IMR-90 (cell line): Measurements from ENCODE around the gene SLC15A1. TPM values are rescaled to one million over a fixed set of nuclear protein-coding genes. Genes with fewer than 3 reads are reported as not detected.

ENCODE experiments used
- ATAC-seq: fragments of 200-7000 bp; cut with Tn5 transposase; 2 replicates; pipeline ENCODE4 v1.9.1; 2020; ENCODE audit warnings: low read depth, mild to moderate bottlenecking, moderate library complexity
- BruUV-seq: library from RNA; stranded (reverse); fragments of 400-500 nt; replicated peaks from 2 replicates; lab custom pipeline; 2021; lab: Mats Ljungman, UMichigan
- CTCF ChIA-PET: fragments of 300-600 bp; formaldehyde crosslinking; extraction: SDS; loops from one replicate; lab custom pipeline; 2021; ENCODE audit warnings: antibody characterized with exemption; lab: Yijun Ruan, JAX
- POLR2A ChIA-PET: fragments of 300-600 bp; sonication (Branson Sonifier 250); formaldehyde crosslinking; loops from one replicate; lab custom pipeline; 2022; ENCODE audit warnings: antibody characterized with exemption; ENCODE audit not compliant: unreplicated experiment; lab: Charles Lee
- DNase-seq: peaks from one replicate; pipeline ENCODE4 v3.0.0; 2013
- H2AFZ ChIP-seq: replicated peaks from 2 replicates; pipeline ENCODE3; 2013; ENCODE audit warnings: low read length, mild to moderate bottlenecking; ENCODE audit not compliant: poor library complexity
- H2AK5ac ChIP-seq: 2 replicates; pipeline ENCODE4 v1.6.1; 2013; ENCODE audit warnings: low read depth, low read length, inconsistent platforms
- H2AK9ac ChIP-seq: replicated peaks from 2 replicates; pipeline ENCODE3; 2013; ENCODE audit warnings: mild to moderate bottlenecking, low read depth, low read length, moderate library complexity; ENCODE audit not compliant: poor library complexity
- H2BK120ac ChIP-seq: 2 replicates; pipeline ENCODE4 v1.6.1; 2013; ENCODE audit warnings: low read depth, low read length, inconsistent platforms
- H2BK15ac ChIP-seq: 3 replicates; pipeline ENCODE4 v1.6.1; 2013; ENCODE audit warnings: low read depth, low read length, inconsistent platforms
- H2BK20ac ChIP-seq: 2 replicates; pipeline ENCODE4 v1.6.1; 2013; ENCODE audit warnings: low read depth, mild to moderate bottlenecking, inconsistent platforms, low read length, moderate library complexity
- H2BK5ac ChIP-seq: 2 replicates; pipeline ENCODE4 v1.6.1; 2013; ENCODE audit warnings: mild to moderate bottlenecking, low read depth, low read length, inconsistent platforms; ENCODE audit not compliant: poor library complexity, severe bottlenecking
- H3K14ac ChIP-seq: replicated peaks from 2 replicates; pipeline ENCODE4 v1.6.1; 2013; ENCODE audit warnings: low read depth, low read length, inconsistent platforms
- H3K18ac ChIP-seq: 2 replicates; pipeline ENCODE4 v1.6.1; 2013; ENCODE audit warnings: low read depth, low read length, control low read depth
- H3K23ac ChIP-seq: 2 replicates; pipeline ENCODE4 v1.6.1; 2013; ENCODE audit warnings: low read depth, low read length, inconsistent platforms
- H3K27ac ChIP-seq: 2 replicates; pipeline ENCODE4 v1.5.1; 2013; ENCODE audit warnings: mild to moderate bottlenecking, control low read depth, low read length; ENCODE audit not compliant: insufficient read depth
- H3K27me3 ChIP-seq: 2 replicates; pipeline ENCODE4 v1.6.1; 2013; ENCODE audit warnings: low read length; ENCODE audit not compliant: control insufficient read depth, insufficient read depth
- H3K36me3 ChIP-seq: 2 replicates; pipeline ENCODE4 v1.6.1; 2013; ENCODE audit warnings: low read length, mixed read lengths; ENCODE audit not compliant: control insufficient read depth, insufficient read depth
- H3K4ac ChIP-seq: 2 replicates; pipeline ENCODE4 v1.6.1; 2013; ENCODE audit warnings: low read depth, low read length, inconsistent platforms
- H3K4me1 ChIP-seq: 2 replicates; pipeline ENCODE4 v1.6.1; 2013; ENCODE audit warnings: low read length, mixed read lengths; ENCODE audit not compliant: control insufficient read depth, insufficient read depth
- H3K4me2 ChIP-seq: 2 replicates; pipeline ENCODE4 v1.6.1; 2013; ENCODE audit warnings: low read depth, mild to moderate bottlenecking, control low read depth, low read length, moderate library complexity
- H3K4me3 ChIP-seq: 2 replicates; pipeline ENCODE4 v1.5.1; 2013; ENCODE audit warnings: low read depth, mild to moderate bottlenecking, control low read depth, low read length, moderate library complexity; ENCODE audit not compliant: insufficient read depth
- H3K56ac ChIP-seq: 2 replicates; pipeline ENCODE4 v1.6.1; 2013; ENCODE audit warnings: low read length, inconsistent platforms; ENCODE audit not compliant: insufficient read depth; ENCODE audit errors: extremely low read depth
- H3K79me1 ChIP-seq, 2 experiments: 2 replicates each; pipeline ENCODE4 v1.6.1; 2013; ENCODE audit warnings: low read length in 2 of 2, inconsistent platforms in 1 of 2, low read depth in 1 of 2
- H3K9ac ChIP-seq: 2 replicates; pipeline ENCODE4 v1.6.1; 2013; ENCODE audit warnings: low read depth, low read length, control low read depth
- H3K9me1 ChIP-seq: 2 replicates; pipeline ENCODE4 v1.6.1; 2013; ENCODE audit warnings: low read length, inconsistent platforms; ENCODE audit not compliant: insufficient read depth
- H3K9me3 ChIP-seq: 2 replicates; pipeline ENCODE4 v1.6.1; 2013; ENCODE audit warnings: low read length; ENCODE audit not compliant: control insufficient read depth, insufficient read depth
- H4K20me1 ChIP-seq: 2 replicates; pipeline ENCODE4 v1.6.1; 2013; ENCODE audit warnings: low read length, inconsistent platforms; ENCODE audit not compliant: insufficient read depth
- H4K5ac ChIP-seq: 2 replicates; pipeline ENCODE4 v1.6.1; 2013; ENCODE audit warnings: mild to moderate bottlenecking, low read depth, low read length, control low read depth
- H4K8ac ChIP-seq, 2 experiments: 2 replicates each; pipeline ENCODE4 v1.6.1; 2013; ENCODE audit warnings: low read depth in 2 of 2, low read length in 2 of 2, control low read depth in 1 of 2, inconsistent platforms in 1 of 2
- H4K91ac ChIP-seq: 2 replicates; pipeline ENCODE4 v1.6.1; 2013; ENCODE audit warnings: low read depth, low read length, inconsistent platforms; ENCODE audit not compliant: insufficient read depth
- BHLHE40 ChIP-seq: fragments of 150-350 bp; IDR thresholded peaks from 2 replicates; pipeline ENCODE4 v1.6.1; 2016; ENCODE audit warnings: mild to moderate bottlenecking, low read depth, low read length
- CHD1 ChIP-seq: IDR thresholded peaks from 2 replicates; pipeline ENCODE4 v1.6.1; 2012; ENCODE audit warnings: low read depth, low read length, improper control_type of control experiment
- FOS ChIP-seq: fragments of 150-350 bp; IDR thresholded peaks from 2 replicates; pipeline ENCODE4 v1.6.1; 2016; ENCODE audit warnings: low read depth, low read length
- MAFK ChIP-seq: IDR thresholded peaks from 2 replicates; pipeline ENCODE4 v1.6.1; 2012; ENCODE audit warnings: low read depth, low read length, improper control_type of control experiment
- MAZ ChIP-seq: IDR thresholded peaks from 2 replicates; pipeline ENCODE4 v1.6.1; 2012; ENCODE audit warnings: low read depth, mild to moderate bottlenecking, low read length, improper control_type of control experiment, moderate library complexity, borderline replicate concordance
- MXI1 ChIP-seq: IDR thresholded peaks from 2 replicates; pipeline ENCODE4 v1.6.1; 2012; ENCODE audit warnings: low read depth, mild to moderate bottlenecking, low read length, moderate library complexity, borderline replicate concordance
- NFE2L2 ChIP-seq: fragments of 150-350 bp; IDR thresholded peaks from 2 replicates; pipeline ENCODE4 v1.6.1; 2016; ENCODE audit warnings: low read depth, mild to moderate bottlenecking, low read length
- RCOR1 ChIP-seq: IDR thresholded peaks from 2 replicates; pipeline ENCODE4 v1.6.1; 2012; ENCODE audit warnings: mild to moderate bottlenecking, low read length, improper control_type of control experiment; ENCODE audit not compliant: insufficient replicate concordance
- RFX5 ChIP-seq: IDR thresholded peaks from 2 replicates; pipeline ENCODE4 v1.8.0; 2012; ENCODE audit warnings: low read depth, mild to moderate bottlenecking, low read length, moderate library complexity
- SMC3 ChIP-seq: fragments of 150-350 bp; IDR thresholded peaks from 2 replicates; pipeline ENCODE4 v1.6.1; 2016; ENCODE audit warnings: low read depth, mild to moderate bottlenecking, antibody characterized with exemption, low read length, moderate library complexity
- WGBS, 2 experiments: methylation state at CpG; one replicate each; pipeline versions ENCODE4 v1.1.5 to v1.1.7; 2013; ENCODE audit warnings: missing lambda C conversion rate in 2 of 2; ENCODE audit not compliant: insufficient read length in 1 of 2; ENCODE audit errors: extremely low coverage in 2 of 2; 5-methylcytosine and 5-hydroxymethylcytosine counted together
- dilution Hi-C: fragments of 300-500 bp; cut with HindIII; formaldehyde crosslinking; loops from one replicate; pipeline ENCODE4 v1.14.3; 2018; ENCODE audit warnings: low sequenced_read_pairs; ENCODE audit not compliant: unreplicated experiment
- in situ Hi-C: fragments of 300-500 bp; cut with MboI; formaldehyde crosslinking; loops from 3 replicates; pipeline ENCODE4 v1.14.3; 2019; ENCODE audit warnings: low sequenced_read_pairs, inconsistent platforms, mixed read lengths
- intact Hi-C: fragments of 100-400 bp; cut with micrococcal nuclease; formaldehyde crosslinking; loops from 2 replicates; pipeline ENCODE4 v1.10.0; 2022
- polyA plus RNA-seq, 3 experiments: library from polyadenylated mRNA; depleted of rRNA; stranded (reverse); fragments of >200 nt; gene quantifications; 2 replicates each; pipeline ENCODE4 v1.2.3, GENCODE V29; 2012; ENCODE audit warnings: low replicate concordance in 1 of 3
- total RNA-seq: library from RNA; depleted of rRNA; stranded (reverse); fragments of >200 nt; gene quantifications from 2 replicates; pipeline ENCODE4 v1.2.3, GENCODE V29; 2012
- TF ChIP-seq, protein P1 (sequence below): fragments of 150-350 bp; IDR thresholded peaks from 2 replicates; pipeline ENCODE4 v1.6.1; 2016; ENCODE audit warnings: low read depth, mild to moderate bottlenecking, low read length, moderate library complexity, borderline replicate concordance
- TF ChIP-seq, protein P2 (sequence below): conservative IDR thresholded peaks from 2 replicates; pipeline ENCODE4 v1.5.1; 2012; ENCODE audit warnings: mild to moderate bottlenecking, low read depth, low read length, improper control_type of control experiment
- TF ChIP-seq, protein P3 (sequence below): fragments of 150-350 bp; IDR thresholded peaks from 2 replicates; pipeline ENCODE4 v1.6.1; 2017; ENCODE audit warnings: mild to moderate bottlenecking, antibody characterized with exemption, low read length, low read depth

The SLC15A1 gene
- total and polyA plus RNA-seq, 2 of the 4 experiments (the other 2 are of a cell fraction): not detected

DNA sequence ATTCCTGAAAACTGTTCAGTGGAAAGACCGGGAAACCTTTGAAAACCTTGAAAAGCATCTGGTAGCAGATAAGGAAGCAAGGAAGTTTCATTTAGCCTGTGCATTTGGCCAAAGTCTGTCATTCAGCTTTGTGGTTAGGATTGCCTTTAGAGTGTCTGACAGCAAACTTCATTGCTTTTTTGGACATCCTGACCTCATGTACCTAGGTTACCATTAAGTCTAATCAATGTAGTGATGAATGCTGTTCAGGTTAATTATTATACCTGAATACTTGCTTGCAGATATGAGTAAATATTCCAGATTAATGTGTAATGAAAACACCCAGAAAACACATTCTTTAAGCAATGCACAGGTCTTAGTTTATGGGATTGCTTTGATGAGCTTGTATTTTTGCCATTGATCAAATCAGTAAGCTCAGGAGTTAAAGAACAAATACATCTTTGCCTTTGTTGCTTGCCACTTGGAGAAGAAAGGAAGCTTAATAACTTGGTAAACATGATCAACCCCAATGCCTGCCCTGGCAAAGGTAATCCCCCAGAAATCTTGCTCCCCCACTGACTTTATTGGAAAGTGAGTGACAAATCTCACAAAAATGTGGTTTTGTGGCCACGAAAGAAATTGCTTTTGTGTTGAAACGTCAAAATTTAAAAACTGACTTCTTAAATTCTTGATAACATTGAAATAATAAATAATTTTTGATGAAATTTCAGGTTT is 87.4 kb downstream of the SLC15A1 start (continued):
- no peak for TF ChIP-seq CHD1

DNA sequence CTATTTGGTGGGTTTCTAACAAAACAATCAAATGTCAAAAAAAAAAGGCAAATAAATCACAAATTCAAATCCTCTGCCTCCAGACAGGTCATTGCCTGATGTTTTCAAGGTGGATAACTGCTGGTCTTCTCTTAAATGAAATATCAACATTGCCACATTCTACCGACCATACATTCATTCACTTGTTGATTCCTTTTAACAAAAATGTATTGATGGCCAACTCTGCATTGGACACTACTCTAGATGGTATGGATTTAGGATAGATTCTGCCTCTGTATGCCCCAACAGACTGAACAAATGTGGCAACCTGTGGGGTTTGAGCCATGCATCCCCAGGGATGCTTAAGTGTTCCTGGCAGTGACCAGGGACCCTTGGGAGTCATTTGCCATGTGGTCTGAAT is 88.0 kb downstream of the SLC15A1 start:
- H2AK9ac ChIP-seq: no peak overlapping the region
- no peak overlapping the region for H2AK5ac ChIP-seq
- H3K4me2 ChIP-seq: no peak overlapping the region
- in situ Hi-C loops (loop anchor here (25.0 kb wide), 2 partner anchors 527 to 802 kb away; partner anchors contain the start of gene FARP1), intact Hi-C loops (no loop called here), dilution Hi-C loops (loop anchor here (25.0 kb wide), 1 partner anchor 202 kb away; no protein-coding TSS in a partner anchor)
- H3K27ac ChIP-seq: no peak overlapping the region
- H3K27me3 ChIP-seq: peaks cover 11% of the 10 kb centered on the region
- no peaks in the 10 kb centered on the region for H3K36me3 ChIP-seq
- H3K4ac ChIP-seq: no peak overlapping the region
- no peak overlapping the region for H4K5ac ChIP-seq
- no peak overlapping the region for H2BK15ac ChIP-seq
- no peak overlapping the region for H3K18ac ChIP-seq
- no peak overlapping the region for H4K91ac ChIP-seq
- WGBS, 2 experiments: no CpG with 5 or more reads among the region's 1 CpG
- no peak for ATAC-seq
- no peak overlapping the region for H3K14ac ChIP-seq
- no peak overlapping the region for H2BK120ac ChIP-seq
- ChIA-PET POLR2A (no interaction called here), CTCF (no interaction called here)
- H4K20me1 ChIP-seq: no peaks in the 10 kb centered on the region
- no peaks in the 10 kb centered on the region for H3K79me1 ChIP-seq
- no peak overlapping the region for H4K8ac ChIP-seq
- no peaks in the 10 kb centered on the region for H3K4me1 ChIP-seq
- H2BK5ac ChIP-seq: no peak overlapping the region
- DNase-seq: no peak
- H3K9me1 ChIP-seq: no peaks in the 10 kb centered on the region
- no TSS peak for BruUV-seq
- H2AFZ ChIP-seq: no peak overlapping the region
- no peaks in the 10 kb centered on the region for H3K9me3 ChIP-seq
- no peak overlapping the region for H3K23ac ChIP-seq
- H3K4me3 ChIP-seq: no peak overlapping the region
- H3K56ac ChIP-seq: no peak overlapping the region
- no peak overlapping the region for H2BK20ac ChIP-seq
- no peak overlapping the region for H3K9ac ChIP-seq
- TF ChIP-seq SMC3 (no peak), NFE2L2 (no peak), MXI1 (no peak), RCOR1 (no peak), MAZ (no peak), FOS (no peak), RFX5 (no peak), MAFK (no peak), BHLHE40 (no peak)
- TF ChIP-seq, protein P1, sequence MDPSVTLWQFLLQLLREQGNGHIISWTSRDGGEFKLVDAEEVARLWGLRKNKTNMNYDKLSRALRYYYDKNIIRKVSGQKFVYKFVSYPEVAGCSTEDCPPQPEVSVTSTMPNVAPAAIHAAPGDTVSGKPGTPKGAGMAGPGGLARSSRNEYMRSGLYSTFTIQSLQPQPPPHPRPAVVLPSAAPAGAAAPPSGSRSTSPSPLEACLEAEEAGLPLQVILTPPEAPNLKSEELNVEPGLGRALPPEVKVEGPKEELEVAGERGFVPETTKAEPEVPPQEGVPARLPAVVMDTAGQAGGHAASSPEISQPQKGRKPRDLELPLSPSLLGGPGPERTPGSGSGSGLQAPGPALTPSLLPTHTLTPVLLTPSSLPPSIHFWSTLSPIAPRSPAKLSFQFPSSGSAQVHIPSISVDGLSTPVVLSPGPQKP: no peak
- TF ChIP-seq, protein P2, sequence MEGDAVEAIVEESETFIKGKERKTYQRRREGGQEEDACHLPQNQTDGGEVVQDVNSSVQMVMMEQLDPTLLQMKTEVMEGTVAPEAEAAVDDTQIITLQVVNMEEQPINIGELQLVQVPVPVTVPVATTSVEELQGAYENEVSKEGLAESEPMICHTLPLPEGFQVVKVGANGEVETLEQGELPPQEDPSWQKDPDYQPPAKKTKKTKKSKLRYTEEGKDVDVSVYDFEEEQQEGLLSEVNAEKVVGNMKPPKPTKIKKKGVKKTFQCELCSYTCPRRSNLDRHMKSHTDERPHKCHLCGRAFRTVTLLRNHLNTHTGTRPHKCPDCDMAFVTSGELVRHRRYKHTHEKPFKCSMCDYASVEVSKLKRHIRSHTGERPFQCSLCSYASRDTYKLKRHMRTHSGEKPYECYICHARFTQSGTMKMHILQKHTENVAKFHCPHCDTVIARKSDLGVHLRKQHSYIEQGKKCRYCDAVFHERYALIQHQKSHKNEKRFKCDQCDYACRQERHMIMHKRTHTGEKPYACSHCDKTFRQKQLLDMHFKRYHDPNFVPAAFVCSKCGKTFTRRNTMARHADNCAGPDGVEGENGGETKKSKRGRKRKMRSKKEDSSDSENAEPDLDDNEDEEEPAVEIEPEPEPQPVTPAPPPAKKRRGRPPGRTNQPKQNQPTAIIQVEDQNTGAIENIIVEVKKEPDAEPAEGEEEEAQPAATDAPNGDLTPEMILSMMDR: no peak
- TF ChIP-seq, protein P3, sequence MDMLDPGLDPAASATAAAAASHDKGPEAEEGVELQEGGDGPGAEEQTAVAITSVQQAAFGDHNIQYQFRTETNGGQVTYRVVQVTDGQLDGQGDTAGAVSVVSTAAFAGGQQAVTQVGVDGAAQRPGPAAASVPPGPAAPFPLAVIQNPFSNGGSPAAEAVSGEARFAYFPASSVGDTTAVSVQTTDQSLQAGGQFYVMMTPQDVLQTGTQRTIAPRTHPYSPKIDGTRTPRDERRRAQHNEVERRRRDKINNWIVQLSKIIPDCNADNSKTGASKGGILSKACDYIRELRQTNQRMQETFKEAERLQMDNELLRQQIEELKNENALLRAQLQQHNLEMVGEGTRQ: no peak
